Measurements from ENCODE around the gene ATP6V1C2.

DNA sequence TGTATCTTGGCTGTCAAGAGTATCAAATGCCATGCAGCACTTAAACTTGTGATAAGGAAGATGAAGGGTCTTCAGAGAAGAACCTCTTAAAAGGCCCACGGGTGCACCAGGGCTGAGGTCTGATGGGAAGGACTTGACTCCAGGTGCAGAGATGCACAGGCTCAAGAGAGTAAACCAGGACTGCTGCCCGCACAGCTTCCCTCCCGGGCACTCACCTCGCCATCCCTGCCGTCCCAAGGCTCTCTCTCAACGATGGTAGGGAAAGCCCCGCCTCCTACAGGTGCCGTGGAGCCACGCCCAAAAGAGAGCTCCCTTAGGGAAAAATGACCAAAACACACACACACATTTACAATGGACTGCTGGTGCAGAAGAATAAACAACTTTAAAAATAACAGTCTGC, 63.3 kb downstream of the ATP6V1C2 start:
- TF ChIP-seq, protein P1, sequence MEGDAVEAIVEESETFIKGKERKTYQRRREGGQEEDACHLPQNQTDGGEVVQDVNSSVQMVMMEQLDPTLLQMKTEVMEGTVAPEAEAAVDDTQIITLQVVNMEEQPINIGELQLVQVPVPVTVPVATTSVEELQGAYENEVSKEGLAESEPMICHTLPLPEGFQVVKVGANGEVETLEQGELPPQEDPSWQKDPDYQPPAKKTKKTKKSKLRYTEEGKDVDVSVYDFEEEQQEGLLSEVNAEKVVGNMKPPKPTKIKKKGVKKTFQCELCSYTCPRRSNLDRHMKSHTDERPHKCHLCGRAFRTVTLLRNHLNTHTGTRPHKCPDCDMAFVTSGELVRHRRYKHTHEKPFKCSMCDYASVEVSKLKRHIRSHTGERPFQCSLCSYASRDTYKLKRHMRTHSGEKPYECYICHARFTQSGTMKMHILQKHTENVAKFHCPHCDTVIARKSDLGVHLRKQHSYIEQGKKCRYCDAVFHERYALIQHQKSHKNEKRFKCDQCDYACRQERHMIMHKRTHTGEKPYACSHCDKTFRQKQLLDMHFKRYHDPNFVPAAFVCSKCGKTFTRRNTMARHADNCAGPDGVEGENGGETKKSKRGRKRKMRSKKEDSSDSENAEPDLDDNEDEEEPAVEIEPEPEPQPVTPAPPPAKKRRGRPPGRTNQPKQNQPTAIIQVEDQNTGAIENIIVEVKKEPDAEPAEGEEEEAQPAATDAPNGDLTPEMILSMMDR (IDR thresholded peaks at IDR 0.05; ENCODE audit: low read depth, low read length, poor library complexity, severe bottlenecking), result no peak
- TF ChIP-seq EZH2phosphoT487 (IDR thresholded peaks at IDR 0.05; ENCODE audit: borderline replicate concordance, low read length), result no peak

Measured in DOHH2 (cell line).